Adrenal gland (tissue), 12 donors: ENCODE results near the gene KLHDC4. TPM values are rescaled to one million over a fixed set of nuclear protein-coding genes. Genes with fewer than 3 reads are reported as not detected.

ENCODE experiments used
- DNase-seq, 7 donors: peaks; one replicate each; pipeline ENCODE4 v3.0.0-alpha.2; 2019 to 2020
- H3K27ac ChIP-seq, 5 donors: fragments of 200-600 bp; sonication (generic) in 4 of 5; 1 replicate in 3 of 5; 2 replicates in 2 of 5; pipeline versions ENCODE4 v1.5.1 to v1.8.0; 2016 to 2020; ENCODE audit warnings: mild to moderate bottlenecking in 1 of 5
- H3K27me3 ChIP-seq: fragments of 200-600 bp; 2 replicates; pipeline ENCODE4 v1.8.0; 2021
- H3K36me3 ChIP-seq, 2 donors: fragments of 200-600 bp; replicated peaks in 1 of 2; 1 replicate in 1 of 2; 2 replicates in 1 of 2; pipeline versions ENCODE4 v1.5.1 to v1.8.0; 2018 to 2022
- H3K4me1 ChIP-seq, 2 donors: fragments of 200-600 bp; replicated peaks in 1 of 2; 1 replicate in 1 of 2; 2 replicates in 1 of 2; pipeline versions ENCODE4 v1.5.1 to v1.8.0; 2018 to 2021
- H3K4me3 ChIP-seq, 4 donors: fragments of 200-600 bp; sonication (generic) in 3 of 4; one replicate each; pipeline ENCODE4 v1.5.1; 2016 to 2018
- H3K9me3 ChIP-seq, 3 donors: fragments of 200-600 bp; sonication (generic) in 1 of 3; replicated peaks in 1 of 3; 1 replicate in 2 of 3; 2 replicates in 1 of 3; pipeline versions ENCODE4 v1.5.1 to v1.8.0; 2016 to 2021
- POLR2A ChIP-seq, 2 donors: fragments of 450-650 bp; IDR thresholded peaks; one replicate each; pipeline ENCODE4 v1.6.1; 2017; ENCODE audit warnings: antibody characterized with exemption in 2 of 2, mild to moderate bottlenecking in 2 of 2, moderate library complexity in 1 of 2
- WGBS, 4 donors: extraction: QIAGEN DNeasy Blood & Tissue Kit in 2 of 4; methylation state at CpG; one replicate each; pipeline versions ENCODE4 v1.1.5 to v1.1.7; 2013 to 2017; 5-methylcytosine and 5-hydroxymethylcytosine counted together
- intact Hi-C, 2 donors: fragments of 100-400 bp; cut with DNase I; formaldehyde crosslinking; loops; one replicate each; pipeline versions ENCODE4 v1.14.1 to v1.15.0; 2022 to 2023
- polyA plus RNA-seq, 3 donors: library from polyadenylated mRNA; stranded (reverse); fragments of 200-250 nt in 2 of 3; fragments of 350-450 nt in 1 of 3; fragmentation: Illumina TruSeq in 1 of 3; extraction: RNeasy Lipid Tissue Mini Kit (QIAGEN cat#74804) in 1 of 3; gene quantifications; one replicate each; pipeline ENCODE4 v1.2.3, GENCODE V29; 2013 to 2014
- total RNA-seq, 9 donors: library from RNA; depleted of rRNA in 4 of 9; stranded (reverse); fragments of >200 nt in 4 of 9; fragments of 120-200 nt in 1 of 9; fragmentation: NEBNext Ultra II Directional in 1 of 9; extraction: Animal tissue kit (Norgen Biotek cat#: 25700) in 1 of 9; gene quantifications; one replicate each; pipeline versions ENCODE4 v1.1.0 to v1.2.4, GENCODE V29; 2013 to 2023
- TF ChIP-seq, protein P1 (sequence below), 6 experiments: fragments of 450-650 bp in 4 of 6; fragments of 200-600 bp in 2 of 6; sonication (generic) in 1 of 6; IDR thresholded peaks; 1 replicate in 5 of 6; 2 replicates in 1 of 6; pipeline versions ENCODE4 v1.5.1 to v1.8.0; 2016 to 2021; ENCODE audit warnings: antibody characterized with exemption in 6 of 6, mild to moderate bottlenecking in 2 of 6, moderate library complexity in 1 of 6
- donor health status: healthy with polysubstance abuse.
- donor health status: Bipolar disorder and iron deficiency.
- donor health status: DM: yes; HTN: yes; CAD: no.
- donor health status: DM: no; HTN: no; CAD: no.
- donor health status: DM: no; HTN: no; CAD: no.
- donor health status: DM: yes; HTN: yes; CAD: no.

KLHDC4 gene
- total and polyA plus RNA-seq, 12 donors, result 15.4 to 94.0 (median 26.4) TPM

DNA sequence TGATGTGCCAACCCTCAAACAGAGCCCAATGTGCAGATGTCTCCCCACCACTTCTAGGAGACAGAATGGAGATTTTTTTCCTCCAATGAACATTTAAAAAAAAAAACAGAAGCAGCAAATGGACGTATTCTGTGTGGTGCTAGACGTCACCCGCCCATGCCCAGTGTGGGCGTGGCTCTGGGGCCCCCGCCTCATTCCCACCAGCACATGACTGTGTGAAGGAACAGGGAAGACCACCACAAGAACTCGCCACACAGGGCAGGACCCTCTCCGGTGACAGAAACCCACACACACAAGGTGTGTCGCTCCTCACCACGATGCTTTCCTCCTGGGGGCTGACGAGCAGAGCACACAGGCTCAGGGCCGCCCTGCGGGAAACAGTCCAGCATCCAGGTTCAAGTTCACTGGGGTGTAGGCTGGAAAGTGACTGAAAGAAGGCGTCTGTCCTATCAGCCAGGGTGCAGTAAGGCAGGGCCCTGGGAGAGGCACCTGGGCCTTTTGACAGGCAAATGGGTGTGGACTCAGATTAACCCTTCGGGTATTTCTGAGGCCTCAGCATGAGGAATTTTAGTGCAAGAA, 53.5 kb downstream of the KLHDC4 start:
- H3K9me3 ChIP-seq, result no peaks in the 10 kb centered on the region
- no peak for DNase-seq
- H3K4me1 ChIP-seq, result no peaks in the 10 kb centered on the region
- H3K27ac ChIP-seq, result no peak overlapping the region
- H3K36me3 ChIP-seq, result peaks cover 0 to 28% of the 10 kb centered on the region in 2 donors
- WGBS, 4 donors, result 93 to 94% (median 93%) methylated on average over 14 of the region's 14 CpGs
- H3K27me3 ChIP-seq, result no peaks in the 10 kb centered on the region
- no peak for TF ChIP-seq POLR2A (IDR thresholded peaks at IDR 0.05)
- TF ChIP-seq, protein P1, sequence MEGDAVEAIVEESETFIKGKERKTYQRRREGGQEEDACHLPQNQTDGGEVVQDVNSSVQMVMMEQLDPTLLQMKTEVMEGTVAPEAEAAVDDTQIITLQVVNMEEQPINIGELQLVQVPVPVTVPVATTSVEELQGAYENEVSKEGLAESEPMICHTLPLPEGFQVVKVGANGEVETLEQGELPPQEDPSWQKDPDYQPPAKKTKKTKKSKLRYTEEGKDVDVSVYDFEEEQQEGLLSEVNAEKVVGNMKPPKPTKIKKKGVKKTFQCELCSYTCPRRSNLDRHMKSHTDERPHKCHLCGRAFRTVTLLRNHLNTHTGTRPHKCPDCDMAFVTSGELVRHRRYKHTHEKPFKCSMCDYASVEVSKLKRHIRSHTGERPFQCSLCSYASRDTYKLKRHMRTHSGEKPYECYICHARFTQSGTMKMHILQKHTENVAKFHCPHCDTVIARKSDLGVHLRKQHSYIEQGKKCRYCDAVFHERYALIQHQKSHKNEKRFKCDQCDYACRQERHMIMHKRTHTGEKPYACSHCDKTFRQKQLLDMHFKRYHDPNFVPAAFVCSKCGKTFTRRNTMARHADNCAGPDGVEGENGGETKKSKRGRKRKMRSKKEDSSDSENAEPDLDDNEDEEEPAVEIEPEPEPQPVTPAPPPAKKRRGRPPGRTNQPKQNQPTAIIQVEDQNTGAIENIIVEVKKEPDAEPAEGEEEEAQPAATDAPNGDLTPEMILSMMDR (IDR thresholded peaks at IDR 0.05), result no peak
- H3K4me3 ChIP-seq, result no peak overlapping the region
- intact Hi-C loops, result no loop called here

DNA sequence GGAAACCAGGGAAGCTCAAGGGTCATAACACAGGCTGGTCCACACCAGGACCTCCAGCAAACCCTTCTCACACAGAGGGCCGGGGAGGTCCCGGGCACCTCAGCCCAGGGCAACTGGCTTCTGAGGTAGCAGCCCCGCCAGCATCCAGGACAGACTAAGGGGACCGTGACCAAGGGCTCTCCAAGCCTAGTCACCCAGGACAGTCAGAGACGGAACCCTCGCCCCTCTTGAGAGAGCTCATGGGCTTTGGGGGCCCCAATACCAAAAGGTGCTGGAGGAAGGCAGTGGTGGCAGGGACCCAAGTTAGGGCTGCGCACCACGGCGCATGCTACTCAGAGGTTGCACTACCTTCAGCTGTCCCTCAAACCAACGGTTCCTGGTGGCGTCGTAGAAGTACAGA, 54.9 kb downstream of the KLHDC4 start:
- no peak overlapping the region for H3K4me3 ChIP-seq
- 96 to 98% (median 96%) methylated on average over 9 to 12 of the region's 12 CpGs for WGBS, 4 donors
- H3K27me3 ChIP-seq, result no peaks in the 10 kb centered on the region
- intact Hi-C loops, result no loop called here
- no peak for TF ChIP-seq POLR2A (IDR thresholded peaks at IDR 0.05)
- TF ChIP-seq, protein P1 (IDR thresholded peaks at IDR 0.05), result no peak
- peaks cover 0 to 28% of the 10 kb centered on the region in 2 donors for H3K36me3 ChIP-seq
- H3K9me3 ChIP-seq, result no peaks in the 10 kb centered on the region
- DNase-seq, result no peak
- no peak overlapping the region for H3K27ac ChIP-seq
- H3K4me1 ChIP-seq, result no peaks in the 10 kb centered on the region

DNA sequence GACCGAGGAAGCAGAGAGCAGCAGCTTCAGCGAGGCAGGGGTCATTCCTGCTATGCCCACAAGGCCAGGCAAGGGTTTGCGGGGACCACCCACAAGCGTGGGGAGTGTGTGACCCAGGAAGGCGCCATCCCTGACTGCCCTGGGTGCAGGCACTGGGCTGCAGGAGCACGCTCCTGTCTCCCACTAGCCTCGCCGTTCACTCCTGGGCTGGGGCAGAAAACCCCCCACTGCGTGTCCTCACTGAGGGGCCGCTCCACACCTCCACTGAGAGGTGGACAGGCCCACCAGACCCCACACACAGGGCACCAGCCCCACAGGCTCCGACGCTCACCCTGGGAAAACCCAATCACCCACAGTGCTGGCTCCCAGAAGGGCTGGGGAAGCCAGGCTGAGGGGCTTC, 56.1 kb downstream of the KLHDC4 start:
- TF ChIP-seq, protein P1 (IDR thresholded peaks at IDR 0.05), result no peak
- no peak for TF ChIP-seq POLR2A (IDR thresholded peaks at IDR 0.05)
- DNase-seq, result no peak
- Histone ChIP-seq H3K27me3 (no peaks in the 10 kb centered on the region), H3K27ac (no peak overlapping the region), H3K4me3 (no peak overlapping the region), H3K4me1 (no peaks in the 10 kb centered on the region), H3K36me3 (peaks cover 0 to 28% of the 10 kb centered on the region in 2 donors), H3K9me3 (no peaks in the 10 kb centered on the region)
- WGBS, 4 donors, result 95 to 97% (median 97%) methylated on average over 12 of the region's 12 CpGs; no CpG with 5 or more reads in 1 of the 4 donors
- intact Hi-C loops, result no loop called here

DNA sequence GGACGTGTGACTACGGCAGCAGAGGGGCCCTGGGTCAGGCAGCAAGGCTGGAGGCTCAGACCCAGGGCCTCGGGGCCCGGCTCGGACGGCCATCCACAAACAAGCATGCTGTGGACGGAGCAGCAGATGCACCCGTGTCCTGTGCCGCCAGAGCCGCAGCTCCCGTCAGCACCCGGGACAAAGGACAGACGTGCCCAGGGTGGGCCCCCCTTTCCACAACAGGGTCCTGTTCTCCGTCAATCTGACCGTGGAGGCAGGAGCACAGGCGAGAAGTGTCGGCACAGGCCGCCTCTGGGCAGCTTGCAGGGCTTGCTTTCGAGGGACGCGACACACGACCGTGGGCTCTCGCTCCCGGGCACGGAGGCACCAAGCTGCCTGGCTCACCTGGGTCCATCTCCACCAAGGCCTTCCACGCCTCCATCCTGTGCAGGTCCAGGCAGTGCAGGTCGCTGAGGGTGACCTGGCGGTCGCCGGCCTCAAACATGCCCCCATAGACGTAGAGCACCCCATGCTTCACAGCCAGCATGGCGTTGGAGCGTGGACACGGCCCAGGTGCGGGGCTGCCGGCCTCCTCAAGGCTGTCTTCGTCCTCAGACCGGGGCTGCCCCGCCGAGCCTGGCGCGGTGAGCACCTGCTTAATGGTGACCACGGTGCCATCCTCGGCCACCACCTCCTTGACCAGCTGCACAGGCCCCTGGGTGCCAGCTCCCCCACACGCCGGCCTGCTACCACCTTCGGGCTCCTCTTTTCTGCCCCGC, 56.7 kb downstream of the KLHDC4 start:
- 91 to 95% (median 93%) methylated on average over 15 to 49 of the region's 49 CpGs for WGBS, 4 donors
- Histone ChIP-seq H3K4me3 (no peak overlapping the region), H3K27ac (no peak overlapping the region), H3K9me3 (no peaks in the 10 kb centered on the region), H3K4me1 (no peaks in the 10 kb centered on the region), H3K27me3 (no peaks in the 10 kb centered on the region), H3K36me3 (peaks cover 0 to 28% of the 10 kb centered on the region in 2 donors)
- intact Hi-C loops, result no loop called here
- no peak for TF ChIP-seq POLR2A (IDR thresholded peaks at IDR 0.05)
- TF ChIP-seq, protein P1 (IDR thresholded peaks at IDR 0.05), result no peak
- DNase-seq, result no peak
